MCF 10A (cell line): Measurements from ENCODE around the gene TM6SF1. TPM values are rescaled to one million over a fixed set of nuclear protein-coding genes. Genes with fewer than 3 reads are reported as not detected.

Source experiments
- BruUV-seq: library from RNA; stranded (reverse); fragments of 400-500 nt; replicated peaks from 2 replicates; lab custom pipeline; 2021; lab: Mats Ljungman, UMichigan
- CTCF ChIA-PET: fragments of 300-600 bp; sonication (Branson Sonifier 250); formaldehyde crosslinking; extraction: SDS; loops from one replicate; lab custom pipeline; 2021; ENCODE audit warnings: antibody characterized with exemption, inconsistent platforms; lab: Yijun Ruan, JAX
- POLR2A ChIA-PET: fragments of 300-600, 350-650 bp; sonication (Branson Sonifier 250); formaldehyde crosslinking; extraction: SDS; loops from one replicate; lab custom pipeline; 2020; ENCODE audit warnings: antibody characterized with exemption, inconsistent platforms; lab: Yijun Ruan, JAX
- DNase-seq: peaks from one replicate; pipeline ENCODE4 v3.0.0-alpha.2; 2018; ENCODE audit not compliant: unreplicated experiment
- H3K27ac Mint-ChIP-seq: one replicate; pipeline ENCODE4 v1.8.0; 2022; ENCODE audit warnings: mild to moderate bottlenecking, low read depth, mixed read lengths; ENCODE audit not compliant: unreplicated experiment
- H3K27me3 Mint-ChIP-seq: one replicate; pipeline ENCODE4 v1.8.0; 2022; ENCODE audit warnings: mixed read lengths; ENCODE audit not compliant: insufficient read depth, unreplicated experiment
- H3K36me3 Mint-ChIP-seq: one replicate; pipeline ENCODE4 v1.8.0; 2022; ENCODE audit warnings: mild to moderate bottlenecking, moderate library complexity, mixed read lengths; ENCODE audit not compliant: insufficient read depth, unreplicated experiment
- H3K4me1 Mint-ChIP-seq: one replicate; pipeline ENCODE4 v1.8.0; 2022; ENCODE audit warnings: mixed read lengths; ENCODE audit not compliant: insufficient read depth, unreplicated experiment
- H3K4me3 Mint-ChIP-seq: one replicate; pipeline ENCODE4 v1.8.0; 2022; ENCODE audit warnings: mild to moderate bottlenecking, moderate library complexity, mixed read lengths; ENCODE audit not compliant: unreplicated experiment
- H3K9me3 Mint-ChIP-seq: one replicate; pipeline ENCODE4 v1.8.0; 2022; ENCODE audit warnings: mixed read lengths; ENCODE audit not compliant: unreplicated experiment
- CTCF ChIP-seq: fragments of 200-600 bp; IDR thresholded peaks from one replicate; pipeline ENCODE4 v1.8.0; 2022; ENCODE audit warnings: antibody characterized with exemption, mild to moderate bottlenecking; ENCODE audit not compliant: unreplicated experiment
- intact Hi-C: fragments of 100-400 bp; cut with micrococcal nuclease; formaldehyde crosslinking; loops from 2 replicates; pipeline ENCODE4 v1.14.1; 2022
- total RNA-seq: library from RNA; stranded (reverse); gene quantifications from 2 replicates; pipeline ENCODE4 v1.2.3, GENCODE V29; 2022

TM6SF1 gene
- total RNA-seq, 1 experiment from 2014 or later, result not detected

GRCh38 chr15:83111149-83111548, 3.7 kb downstream of the TM6SF1 start:
- no TSS peak for BruUV-seq
- Mint-ChIP-seq H3K9me3 (peaks cover 9% of the 10 kb centered on the region), H3K27me3 (no peaks in the 10 kb centered on the region), H3K4me1 (no peaks in the 10 kb centered on the region), H3K36me3 (no peaks in the 10 kb centered on the region), H3K4me3 (no peak overlapping the region), H3K27ac (no peak overlapping the region)
- DNase-seq, result no peak
- ChIA-PET POLR2A (no interaction called here), CTCF (no interaction called here)
- no peak for TF ChIP-seq CTCF
- intact Hi-C loops, result no loop called here

- no TSS peak for BruUV-seq
- no peaks in the 10 kb centered on the region for H3K36me3 Mint-ChIP-seq
- no peaks in the 10 kb centered on the region for H3K4me1 Mint-ChIP-seq
- no peak overlapping the region for H3K4me3 Mint-ChIP-seq
- no peaks in the 10 kb centered on the region for H3K27me3 Mint-ChIP-seq
- CTCF ChIA-PET, result no interaction called here
- peaks cover 9% of the 10 kb centered on the region for H3K9me3 Mint-ChIP-seq
- TF ChIP-seq CTCF, result no peak
- DNase-seq, result no peak
- H3K27ac Mint-ChIP-seq, result no peak overlapping the region
- intact Hi-C loops, result no loop called here
- POLR2A ChIA-PET, result interaction anchor here (0.6 to 0.9 kb wide), 2 partner anchors 10 to 362 kb away, joined by 3 to 4 read pairs; no protein-coding TSS in a partner anchor
Observed at GRCh38 chr15:83112233-83112955, 4.9 kb downstream of the TM6SF1 start.

GRCh38 chr15:83112956-83113299, 5.5 kb downstream of the TM6SF1 start:
- DNase-seq, result no peak
- CTCF ChIA-PET, result no interaction called here
- H3K36me3 Mint-ChIP-seq, result no peaks in the 10 kb centered on the region
- no peak for TF ChIP-seq CTCF
- intact Hi-C loops, result no loop called here
- BruUV-seq, result no TSS peak
- H3K4me3 Mint-ChIP-seq, result no peak overlapping the region
- H3K27ac Mint-ChIP-seq, result no peak overlapping the region
- POLR2A ChIA-PET, result interaction anchor here (0.6 kb wide), 1 partner anchor 363 kb away, joined by 4 read pairs; no protein-coding TSS in a partner anchor
- H3K9me3 Mint-ChIP-seq, result peaks cover 9% of the 10 kb centered on the region
- H3K27me3 Mint-ChIP-seq, result no peaks in the 10 kb centered on the region
- no peaks in the 10 kb centered on the region for H3K4me1 Mint-ChIP-seq

GRCh38 chr15:83113881-83114674, 6.6 kb downstream of the TM6SF1 start:
- ChIA-PET POLR2A (no interaction called here), CTCF (no interaction called here)
- H3K9me3 Mint-ChIP-seq, result peaks cover 9% of the 10 kb centered on the region
- H3K27ac Mint-ChIP-seq, result no peak overlapping the region
- no peaks in the 10 kb centered on the region for H3K36me3 Mint-ChIP-seq
- DNase-seq, result no peak
- H3K4me1 Mint-ChIP-seq, result no peaks in the 10 kb centered on the region
- no peaks in the 10 kb centered on the region for H3K27me3 Mint-ChIP-seq
- no peak for TF ChIP-seq CTCF
- H3K4me3 Mint-ChIP-seq, result no peak overlapping the region
- intact Hi-C loops, result no loop called here
- no TSS peak for BruUV-seq
